Measurements from ENCODE around the gene NF1.

DNA sequence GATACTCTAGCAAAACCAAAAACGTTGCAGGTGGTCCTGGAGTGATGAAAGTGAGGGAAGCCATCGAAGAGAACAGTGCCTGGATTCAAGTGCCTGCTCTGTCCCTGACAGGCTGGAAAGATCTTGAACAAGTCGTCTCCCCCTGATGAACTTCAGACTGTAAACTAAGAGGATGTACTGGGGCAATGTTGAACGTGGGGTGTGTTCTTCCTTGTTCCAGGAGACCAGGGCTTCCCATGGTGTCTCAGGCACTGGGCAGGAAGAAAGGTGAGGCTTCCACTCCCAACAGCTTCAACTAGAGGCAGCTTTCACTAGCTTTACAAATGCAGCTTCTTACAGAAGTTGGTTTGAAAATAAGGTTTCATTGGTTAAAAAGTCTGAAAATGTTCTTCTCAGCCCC, 21.4 kb upstream of the NF1 start:
- TF ChIP-seq, protein P1, sequence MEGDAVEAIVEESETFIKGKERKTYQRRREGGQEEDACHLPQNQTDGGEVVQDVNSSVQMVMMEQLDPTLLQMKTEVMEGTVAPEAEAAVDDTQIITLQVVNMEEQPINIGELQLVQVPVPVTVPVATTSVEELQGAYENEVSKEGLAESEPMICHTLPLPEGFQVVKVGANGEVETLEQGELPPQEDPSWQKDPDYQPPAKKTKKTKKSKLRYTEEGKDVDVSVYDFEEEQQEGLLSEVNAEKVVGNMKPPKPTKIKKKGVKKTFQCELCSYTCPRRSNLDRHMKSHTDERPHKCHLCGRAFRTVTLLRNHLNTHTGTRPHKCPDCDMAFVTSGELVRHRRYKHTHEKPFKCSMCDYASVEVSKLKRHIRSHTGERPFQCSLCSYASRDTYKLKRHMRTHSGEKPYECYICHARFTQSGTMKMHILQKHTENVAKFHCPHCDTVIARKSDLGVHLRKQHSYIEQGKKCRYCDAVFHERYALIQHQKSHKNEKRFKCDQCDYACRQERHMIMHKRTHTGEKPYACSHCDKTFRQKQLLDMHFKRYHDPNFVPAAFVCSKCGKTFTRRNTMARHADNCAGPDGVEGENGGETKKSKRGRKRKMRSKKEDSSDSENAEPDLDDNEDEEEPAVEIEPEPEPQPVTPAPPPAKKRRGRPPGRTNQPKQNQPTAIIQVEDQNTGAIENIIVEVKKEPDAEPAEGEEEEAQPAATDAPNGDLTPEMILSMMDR (IDR thresholded peaks at IDR 0.05), result no peak
- no peak for TF ChIP-seq POLR2A (IDR thresholded peaks at IDR 0.05)
